ENCODE measurements around the gene TECPR1.

DNA sequence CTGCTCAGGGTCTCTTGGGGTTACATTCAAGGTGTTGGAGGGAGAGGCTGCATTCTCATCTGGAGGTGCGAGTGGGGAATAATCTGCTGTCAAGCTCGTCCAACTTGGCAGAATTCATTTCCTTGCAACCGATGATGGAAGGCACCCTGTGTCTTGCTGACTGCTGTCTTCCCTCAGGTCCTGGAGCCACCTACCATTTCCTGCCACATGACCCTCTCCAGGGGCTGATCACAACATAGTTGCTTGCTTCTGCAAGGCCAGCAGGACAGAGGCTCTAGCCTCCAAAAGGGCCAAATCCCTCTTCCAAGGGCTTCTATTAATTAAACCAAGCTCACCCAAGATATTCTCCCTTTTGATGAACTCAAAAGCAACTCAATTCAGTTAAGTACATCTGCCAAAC, 15.3 kb upstream of the TECPR1 start:
- TF ChIP-seq POLR2A (IDR thresholded peaks at IDR 0.05) = no peak
- TF ChIP-seq EP300 (IDR thresholded peaks at IDR 0.05) = no peak
